ENCODE measurements around the gene MIB1. TPM values are rescaled to one million over a fixed set of nuclear protein-coding genes. Genes with fewer than 3 reads are reported as not detected.
"Not testable (repeated sequence)": the region's sequence is repeated elsewhere in the genome, so short reads cannot be mapped to it uniquely, and the experiment has no call there.

Gene MIB1
- total and polyA plus RNA-seq, 5 experiments from 2014 or later, result 3.8 to 21.5 (median 7.1) TPM

- Mint-ChIP-seq H3K9me3 (peaks cover 0 to 1% (median 0%) of the 10 kb centered on the region in 9 donors), H3K36me3 (peaks cover 0 to 4% (median 3%) of the 10 kb centered on the region in 3 donors), H3K27ac (no peak overlapping the region), H3K4me1 (peaks cover 0 to 2% (median under 1%) of the 10 kb centered on the region in 4 donors), H3K4me3 (no peak overlapping the region), H3K27me3 (no peaks in the 10 kb centered on the region)
- no peak for ATAC-seq
- POLR2A ChIA-PET, result no interaction called here
- no peak for DNase-seq
Measured at GRCh38 chr18:21725201-21725600, 15.4 kb upstream of the MIB1 start.

- H3K9me3 Mint-ChIP-seq, result no peaks in the 10 kb centered on the region
- no peak for DNase-seq
Measured at GRCh38 chr18:21727702-21728101, 12.9 kb upstream of the MIB1 start.

GRCh38 chr18:21733011-21733410, 7.6 kb upstream of the MIB1 start:
- Mint-ChIP-seq H3K4me1 (peaks cover 0 to 2% (median 0%) of the 10 kb centered on the region in 4 donors), H3K36me3 (peaks cover 0 to 7% (median 3%) of the 10 kb centered on the region in 3 donors), H3K27me3 (peaks cover 0 to 8% (median 0%) of the 10 kb centered on the region in 5 donors), H3K4me3 (no peak overlapping the region), H3K27ac (no peak overlapping the region), H3K9me3 (peaks cover 0 to 12% (median 5%) of the 10 kb centered on the region in 9 donors)
- DNase-seq, result no peak
- no peak for ATAC-seq
- POLR2A ChIA-PET, result no interaction called here

More at GRCh38 chr18:21727702-21728101, 12.9 kb upstream of the MIB1 start:
- Mint-ChIP-seq H3K4me3 (no peak overlapping the region), H3K27ac (no peak overlapping the region), H3K27me3 (no peaks in the 10 kb centered on the region), H3K36me3 (peaks cover 0 to 4% (median 3%) of the 10 kb centered on the region in 3 donors), H3K4me1 (peaks cover 0 to 2% (median 0%) of the 10 kb centered on the region in 4 donors)
- POLR2A ChIA-PET, result interaction anchor here (0.7 kb wide), 1 partner anchor 34 kb away, joined by 3 read pairs; no protein-coding TSS in a partner anchor
- ATAC-seq, result no peak

GRCh38 chr18:21735452-21736015, 5.1 kb upstream of the MIB1 start:
- peaks cover 0 to 8% (median 0%) of the 10 kb centered on the region in 5 donors for H3K27me3 Mint-ChIP-seq
- peaks cover 0 to 12% (median 5%) of the 10 kb centered on the region in 9 donors for H3K9me3 Mint-ChIP-seq
- H3K4me1 Mint-ChIP-seq, result peaks cover 7 to 12% (median 9%) of the 10 kb centered on the region in 4 donors
- H3K27ac Mint-ChIP-seq, result peak overlapping the region in 2 of 10 donors; percentile 56 to 58
- ATAC-seq, result no peak
- POLR2A ChIA-PET, result no interaction called here
- DNase-seq, result peak in 2 of 10 donors; percentile 12 to 19
- H3K4me3 Mint-ChIP-seq, result no peak overlapping the region
- H3K36me3 Mint-ChIP-seq, result peaks cover 0 to 5% (median 0%) of the 10 kb centered on the region in 3 donors

- POLR2A ChIA-PET, H3K27me3 Mint-ChIP-seq, H3K27ac Mint-ChIP-seq, ATAC-seq, DNase-seq, H3K4me3 Mint-ChIP-seq, H3K36me3 Mint-ChIP-seq: not testable (repeated sequence)
- H3K4me1 Mint-ChIP-seq, result peaks cover 8 to 16% (median 12%) of the 10 kb centered on the region in 4 donors
- peaks cover 0 to 12% (median 5%) of the 10 kb centered on the region in 9 donors for H3K9me3 Mint-ChIP-seq
Measured at GRCh38 chr18:21736926-21737325, 3.7 kb upstream of the MIB1 start.

GRCh38 chr18:21739604-21740537, 721 bp upstream of the MIB1 start:
- Mint-ChIP-seq H3K27me3 (peaks cover 0 to 8% (median 0%) of the 10 kb centered on the region in 5 donors), H3K4me1 (peaks cover 16 to 41% (median 34%) of the 10 kb centered on the region in 4 donors), H3K9me3 (peaks cover 0 to 12% (median 5%) of the 10 kb centered on the region in 9 donors), H3K27ac (peak overlapping the region; percentile 67 to 98 (median 96)), H3K4me3 (peak overlapping the region; percentile 92 to 97 (median 94)), H3K36me3 (peaks cover 0 to 5% (median 0%) of the 10 kb centered on the region in 3 donors)
- POLR2A ChIA-PET, result interaction anchor here (0.6 to 3.7 kb wide), 7 partner anchors 11 to 139 kb away, joined by 3 to 33 read pairs (median 4); partner anchors contain the start of genes ABHD3, ESCO1 and SNRPD1
- no peak for DNase-seq
- peak; percentile 5 to 7 for ATAC-seq

- DNase-seq (peak in 1 of 10 donors; percentile 52), ATAC-seq (no peak)
- Mint-ChIP-seq H3K9me3 (peaks cover 0 to 11% (median 5%) of the 10 kb centered on the region in 9 donors), H3K4me3 (peak overlapping the region in 7 of 10 donors; percentile 79 to 89 (median 83)), H3K27me3 (peaks cover 0 to 6% (median 0%) of the 10 kb centered on the region in 5 donors), H3K4me1 (peaks cover 18 to 55% (median 45%) of the 10 kb centered on the region in 4 donors), H3K27ac (no peak overlapping the region), H3K36me3 (peaks cover 0 to 4% (median 0%) of the 10 kb centered on the region in 3 donors)
- POLR2A ChIA-PET, result interaction anchor here (1.6 to 3.7 kb wide), 3 partner anchors 37 to 141 kb away, joined by 3 to 33 read pairs (median 29); partner anchors contain the start of genes ABHD3 and ESCO1
Measured at GRCh38 chr18:21741312-21741561, 645 bp downstream of the MIB1 start.

- H3K4me1 Mint-ChIP-seq, result peaks cover 20 to 60% (median 50%) of the 10 kb centered on the region in 4 donors
- H3K27me3 Mint-ChIP-seq, result peaks cover 0 to under 1% (median 0%) of the 10 kb centered on the region in 5 donors
- peaks cover 0 to 10% (median 2%) of the 10 kb centered on the region in 9 donors for H3K9me3 Mint-ChIP-seq
- peak overlapping the region in 9 of 10 donors; percentile 28 to 86 (median 66) for H3K27ac Mint-ChIP-seq
- ATAC-seq (peak in 1 of 2 donors; percentile 13), DNase-seq (peak in 4 of 10 donors; percentile 2 to 30 (median 18))
- peaks cover 0 to 3% (median 0%) of the 10 kb centered on the region in 3 donors for H3K36me3 Mint-ChIP-seq
- peak overlapping the region; percentile 79 to 89 (median 82) for H3K4me3 Mint-ChIP-seq
- POLR2A ChIA-PET, result interaction anchor here (0.6 to 3.7 kb wide), 4 partner anchors 10 to 141 kb away, joined by 3 to 33 read pairs (median 18); partner anchors contain the start of genes ABHD3 and ESCO1
Measured at GRCh38 chr18:21741562-21742314, 1.1 kb downstream of the MIB1 start.

GRCh38 chr18:21742315-21742687, 1.7 kb downstream of the MIB1 start:
- peaks cover 22 to 65% (median 55%) of the 10 kb centered on the region in 4 donors for H3K4me1 Mint-ChIP-seq
- peaks cover 0 to 5% (median 0%) of the 10 kb centered on the region in 9 donors for H3K9me3 Mint-ChIP-seq
- H3K36me3 Mint-ChIP-seq, result peaks cover 0 to 3% (median 0%) of the 10 kb centered on the region in 3 donors
- peak overlapping the region in 8 of 10 donors; percentile 28 to 86 (median 72) for H3K27ac Mint-ChIP-seq
- ATAC-seq (no peak), DNase-seq (no peak)
- H3K27me3 Mint-ChIP-seq, result no peaks in the 10 kb centered on the region
- POLR2A ChIA-PET, result interaction anchor here (0.6 to 3.7 kb wide), 3 partner anchors 11 to 142 kb away, joined by 6 to 33 read pairs (median 29); partner anchors contain the start of genes ABHD3 and ESCO1
- peak overlapping the region; percentile 79 to 89 (median 82) for H3K4me3 Mint-ChIP-seq

GRCh38 chr18:21743166-21743832, 2.7 kb downstream of the MIB1 start:
- no peak for ATAC-seq
- Mint-ChIP-seq H3K36me3 (no peaks in the 10 kb centered on the region), H3K9me3 (peaks cover 0 to 1% (median 0%) of the 10 kb centered on the region in 9 donors), H3K4me1 (peaks cover 25 to 75% (median 65%) of the 10 kb centered on the region in 4 donors), H3K27me3 (no peaks in the 10 kb centered on the region), H3K4me3 (peak overlapping the region; percentile 43 to 83 (median 58)), H3K27ac (peak overlapping the region in 5 of 10 donors; percentile 34 to 66 (median 47))
- POLR2A ChIA-PET, result interaction anchor here (3.7 kb wide), 1 partner anchor 143 kb away, joined by 33 read pairs; the partner anchor contains the start of gene ESCO1
- no peak for DNase-seq

- no peak overlapping the region for H3K4me3 Mint-ChIP-seq
- DNase-seq (peak in 1 of 10 donors; percentile 7), ATAC-seq (no peak)
- no peaks in the 10 kb centered on the region for H3K36me3 Mint-ChIP-seq
- no peaks in the 10 kb centered on the region for H3K9me3 Mint-ChIP-seq
- H3K27ac Mint-ChIP-seq, result peak overlapping the region in 2 of 10 donors; percentile 15 to 29
- POLR2A ChIA-PET, result no interaction called here
- peaks cover 24 to 72% (median 62%) of the 10 kb centered on the region in 4 donors for H3K4me1 Mint-ChIP-seq
- no peaks in the 10 kb centered on the region for H3K27me3 Mint-ChIP-seq
Measured at GRCh38 chr18:21745231-21745630, 4.6 kb downstream of the MIB1 start.
